Thoracic aorta (tissue), 2 donors: ENCODE results near the gene RUBCN. TPM values are rescaled to one million over a fixed set of nuclear protein-coding genes. Genes with fewer than 3 reads are reported as not detected.
A peak's percentile ranks its signal among the peaks of the same experiment; 100 is the strongest.

Experiments used
- ATAC-seq: fragments of 150-250 bp; one replicate; pipeline ENCODE4 v1.8.0; 2017; ENCODE audit warnings: low read depth; ENCODE audit not compliant: insufficient number of reproducible peaks, low FRiP score
- DNase-seq: peaks from one replicate; pipeline ENCODE4 v3.0.0-alpha.2; 2020; ENCODE audit warnings: low spot score
- H3K27ac ChIP-seq, 2 donors: fragments of 200-600 bp; sonication (generic); 1 replicate in 1 of 2; 2 replicates in 1 of 2; pipeline ENCODE4 v1.5.1; 2016; ENCODE audit warnings: mild to moderate bottlenecking in 2 of 2, moderate library complexity in 2 of 2
- H3K27me3 ChIP-seq: fragments of 200-600 bp; sonication (generic); replicated peaks from 2 replicates; pipeline ENCODE4 v1.6.0; 2016; ENCODE audit warnings: mild to moderate bottlenecking; ENCODE audit not compliant: insufficient read depth
- H3K36me3 ChIP-seq: fragments of 200-600 bp; sonication (generic); one replicate; pipeline ENCODE4 v1.5.1; 2016
- H3K4me1 ChIP-seq, 2 donors: fragments of 200-600 bp; sonication (generic); 1 replicate in 1 of 2; 2 replicates in 1 of 2; pipeline versions ENCODE4 v1.5.1 to v1.6.0; 2016; ENCODE audit warnings: low read depth in 2 of 2, mild to moderate bottlenecking in 1 of 2; ENCODE audit not compliant: control insufficient read depth in 1 of 2
- H3K4me3 ChIP-seq: fragments of 200-600 bp; sonication (generic); 2 replicates; pipeline ENCODE4 v1.5.1; 2016; ENCODE audit warnings: mild to moderate bottlenecking
- H3K9me3 ChIP-seq: fragments of 200-600 bp; sonication (generic); 2 replicates; pipeline ENCODE4 v1.5.1; 2016
- CTCF ChIP-seq: fragments of 200-600 bp; sonication (generic); IDR thresholded peaks from one replicate; pipeline ENCODE4 v1.5.1; 2019; ENCODE audit warnings: antibody characterized with exemption
- total RNA-seq, 2 donors: library from RNA; depleted of rRNA; stranded (reverse); fragments of >200 nt; gene quantifications; one replicate each; pipeline versions ENCODE4 v1.1.0 to v1.2.3, GENCODE V29; 2016

The RUBCN gene
- total RNA-seq, 2 donors from 2014 or later = 52.1 to 67.3 TPM

GRCh38 chr3:197722734-197723133, 14.0 kb downstream of the RUBCN start:
- H3K36me3 ChIP-seq = no peaks in the 10 kb centered on the region

GRCh38 chr3:197720694-197721093, 16.0 kb downstream of the RUBCN start:
- Histone ChIP-seq H3K36me3 (no peaks in the 10 kb centered on the region), H3K4me3 (no peak overlapping the region), H3K27ac (no peak overlapping the region), H3K27me3 (no peaks in the 10 kb centered on the region), H3K9me3 (no peaks in the 10 kb centered on the region), H3K4me1 (peaks cover 3 to 5% of the 10 kb centered on the region in 2 donors)
- ATAC-seq = no peak
- no peak for TF ChIP-seq CTCF
- no peak for DNase-seq

More at GRCh38 chr3:197722734-197723133, 14.0 kb downstream of the RUBCN start:
- Histone ChIP-seq H3K4me3 (no peak overlapping the region), H3K27me3 (no peaks in the 10 kb centered on the region), H3K9me3 (no peaks in the 10 kb centered on the region), H3K4me1 (peaks cover 3 to 5% of the 10 kb centered on the region in 2 donors), H3K27ac (no peak overlapping the region)
- no peak for ATAC-seq
- DNase-seq = no peak
- TF ChIP-seq CTCF = no peak

GRCh38 chr3:197718891-197719290, 17.8 kb downstream of the RUBCN start:
- Histone ChIP-seq H3K27ac (no peak overlapping the region), H3K9me3 (no peaks in the 10 kb centered on the region), H3K4me3 (no peak overlapping the region), H3K36me3 (no peaks in the 10 kb centered on the region), H3K4me1 (peaks cover 0 to 5% of the 10 kb centered on the region in 2 donors), H3K27me3 (no peaks in the 10 kb centered on the region)
- DNase-seq (no peak), ATAC-seq (no peak)
- no peak for TF ChIP-seq CTCF

- H3K9me3 ChIP-seq = no peaks in the 10 kb centered on the region
- ATAC-seq (no peak), DNase-seq (no peak)
- no peak for TF ChIP-seq CTCF
- H3K27ac ChIP-seq = peak overlapping the region; percentile 95
- H3K36me3 ChIP-seq = no peaks in the 10 kb centered on the region
- H3K27me3 ChIP-seq = no peaks in the 10 kb centered on the region
- H3K4me1 ChIP-seq = peaks cover 11 to 23% of the 10 kb centered on the region in 2 donors
- H3K4me3 ChIP-seq = no peak overlapping the region
Observed at GRCh38 chr3:197714251-197714650, 22.5 kb downstream of the RUBCN start.

GRCh38 chr3:197713477-197713822, 23.3 kb downstream of the RUBCN start:
- no peaks in the 10 kb centered on the region for H3K27me3 ChIP-seq
- peaks cover 11 to 19% of the 10 kb centered on the region in 2 donors for H3K4me1 ChIP-seq
- H3K4me3 ChIP-seq = no peak overlapping the region
- no peak for DNase-seq
- ATAC-seq = peak; percentile 27
- no peaks in the 10 kb centered on the region for H3K36me3 ChIP-seq
- H3K9me3 ChIP-seq = no peaks in the 10 kb centered on the region
- TF ChIP-seq CTCF = no peak
- peak overlapping the region; percentile 95 for H3K27ac ChIP-seq
